ENCODE results near the gene MATR3. TPM values are rescaled to one million over a fixed set of nuclear protein-coding genes. Genes with fewer than 3 reads are reported as not detected.

MATR3 gene
- total and polyA plus RNA-seq, 10 of the 15 experiments (the other 5 are each of a cell fraction or from before 2014, with no cell fraction given), result 134 to 401 (median 221) TPM

- TF ChIP-seq FOS (IDR thresholded peaks at IDR 0.05; ENCODE audit: borderline replicate concordance, extremely low read depth, insufficient read length) (no peak), MYB (IDR thresholded peaks at IDR 0.05; ENCODE audit: borderline replicate concordance, low read depth, low read length) (no peak), JUNB (IDR thresholded peaks at IDR 0.05) (no peak), EZH2 (IDR thresholded peaks at IDR 0.05; ENCODE audit: borderline replicate concordance, control insufficient read depth, low read depth, low read length) (no peak), TBL1XR1 (IDR thresholded peaks at IDR 0.05; ENCODE audit: low read depth, low read length) (no peak), CREB1 (IDR thresholded peaks at IDR 0.05; ENCODE audit: low read depth) (peak; percentile 89), GABPA (IDR thresholded peaks at IDR 0.05; ENCODE audit: low read depth) (peak; percentile 87), DPF2 (IDR thresholded peaks at IDR 0.05) (peak; percentile 65), NFIC (IDR thresholded peaks at IDR 0.05; ENCODE audit: low read depth, low read length) (no peak), SMAD1 (IDR thresholded peaks at IDR 0.05; ENCODE audit: low read depth, partially characterized antibody) (peak; percentile 15), EP300 (IDR thresholded peaks at IDR 0.05; ENCODE audit: borderline replicate concordance in 1 of 2, control insufficient read depth in 1 of 2, low read depth in 2 of 2, low read length in 2 of 2) (peak in 1 of 2 experiments; percentile 30; a peak in 1 of 4 replicates), IKZF1 (conservative IDR thresholded peaks at IDR 0.05) (peak; percentile 81), POU2F2 (IDR thresholded peaks at IDR 0.05; ENCODE audit: borderline replicate concordance, low read depth, low read length) (peak; percentile 42; the same call in 1 of the 3 replicates), ELK1 (IDR thresholded peaks at IDR 0.05; ENCODE audit: low read depth, low read length) (peak; percentile 92), YBX1 (IDR thresholded peaks at IDR 0.05) (no peak), IRF5 (IDR thresholded peaks at IDR 0.05; ENCODE audit: borderline replicate concordance) (no peak), HCFC1 (IDR thresholded peaks at IDR 0.05; ENCODE audit: low read length) (no peak; the same call in none of the 2 replicates), MAX (IDR thresholded peaks at IDR 0.05; ENCODE audit: low read depth, low read length) (peak; percentile 9; the same call in 1 of the 2 replicates), CHD1 (IDR thresholded peaks at IDR 0.05; ENCODE audit: low read depth, low read length) (0 out of 2 replicates have a peak, but pooled peaks have one; percentile 76), NR2C1 (IDR thresholded peaks at IDR 0.05) (no peak), E4F1 (IDR thresholded peaks at IDR 0.05; ENCODE audit: borderline replicate concordance, partially characterized antibody) (peak; percentile 32), IKZF2 (IDR thresholded peaks at IDR 0.05) (no peak), EGR1 (IDR thresholded peaks at IDR 0.05; ENCODE audit: borderline replicate concordance in 1 of 2, low read depth in 2 of 2, low read length in 2 of 2) (peak in 1 of 2 experiments; percentile 22; a peak in 1 of 3 replicates), CBFB (IDR thresholded peaks at IDR 0.05; ENCODE audit: low read depth) (no peak), CHD4 (IDR thresholded peaks at IDR 0.05) (no peak), SUPT20H (IDR thresholded peaks at IDR 0.05; ENCODE audit: borderline replicate concordance, control insufficient read depth, low read depth, low read length) (no peak), NBN (IDR thresholded peaks at IDR 0.05) (peak; percentile 94)
These were observed 48.3 kb downstream of the MATR3 start, which contains the start of gene PAIP2 (continued) for GRCh38 chr5:139341689-139342422.
